Retinal pigment epithelial cell (primary cell): ENCODE measurements around the gene F7.
"Not testable (repeated sequence)": the region's sequence is repeated elsewhere in the genome, so short reads cannot be mapped to it uniquely, and the experiment has no call there.

Source experiments
- DNase-seq: peaks from one replicate; pipeline ENCODE4 v3.0.0-alpha.2; 2010; ENCODE audit warnings: low read depth
- H3K4me3 ChIP-seq: 2 replicates; pipeline ENCODE4 v1.5.1; 2011; ENCODE audit warnings: mild to moderate bottlenecking, low read length, control low read depth, moderate library complexity
- TF ChIP-seq, protein P1 (sequence below): conservative IDR thresholded peaks from 2 replicates; pipeline ENCODE4 v1.5.1; 2011; ENCODE audit warnings: low read depth, low read length, control low read depth, inconsistent platforms

The F7 gene

DNA sequence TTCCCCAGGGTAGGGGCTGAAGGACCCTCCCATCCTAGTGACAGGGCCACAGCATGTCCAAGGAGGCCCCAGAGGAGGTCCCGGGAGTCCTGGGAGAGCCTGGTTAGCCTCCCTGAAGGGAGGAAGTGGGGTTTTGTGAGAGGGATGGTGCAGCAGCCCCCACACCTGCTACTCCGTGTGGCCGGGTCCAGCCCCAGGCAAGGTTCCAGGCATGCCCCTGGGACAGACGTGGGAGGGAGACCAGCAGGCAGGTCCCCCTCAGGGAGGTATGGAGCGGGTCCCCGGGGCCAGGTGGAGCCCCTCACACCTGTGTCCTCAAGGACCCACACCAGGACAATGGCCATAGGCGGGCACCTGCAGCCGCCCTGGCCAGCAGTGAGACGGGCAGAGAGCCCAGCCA lies 1.9 kb upstream of the F7 start:
- H3K4me3 ChIP-seq = no peak overlapping the region
- no peak for DNase-seq
- TF ChIP-seq, protein P1, sequence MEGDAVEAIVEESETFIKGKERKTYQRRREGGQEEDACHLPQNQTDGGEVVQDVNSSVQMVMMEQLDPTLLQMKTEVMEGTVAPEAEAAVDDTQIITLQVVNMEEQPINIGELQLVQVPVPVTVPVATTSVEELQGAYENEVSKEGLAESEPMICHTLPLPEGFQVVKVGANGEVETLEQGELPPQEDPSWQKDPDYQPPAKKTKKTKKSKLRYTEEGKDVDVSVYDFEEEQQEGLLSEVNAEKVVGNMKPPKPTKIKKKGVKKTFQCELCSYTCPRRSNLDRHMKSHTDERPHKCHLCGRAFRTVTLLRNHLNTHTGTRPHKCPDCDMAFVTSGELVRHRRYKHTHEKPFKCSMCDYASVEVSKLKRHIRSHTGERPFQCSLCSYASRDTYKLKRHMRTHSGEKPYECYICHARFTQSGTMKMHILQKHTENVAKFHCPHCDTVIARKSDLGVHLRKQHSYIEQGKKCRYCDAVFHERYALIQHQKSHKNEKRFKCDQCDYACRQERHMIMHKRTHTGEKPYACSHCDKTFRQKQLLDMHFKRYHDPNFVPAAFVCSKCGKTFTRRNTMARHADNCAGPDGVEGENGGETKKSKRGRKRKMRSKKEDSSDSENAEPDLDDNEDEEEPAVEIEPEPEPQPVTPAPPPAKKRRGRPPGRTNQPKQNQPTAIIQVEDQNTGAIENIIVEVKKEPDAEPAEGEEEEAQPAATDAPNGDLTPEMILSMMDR = no peak

DNA sequence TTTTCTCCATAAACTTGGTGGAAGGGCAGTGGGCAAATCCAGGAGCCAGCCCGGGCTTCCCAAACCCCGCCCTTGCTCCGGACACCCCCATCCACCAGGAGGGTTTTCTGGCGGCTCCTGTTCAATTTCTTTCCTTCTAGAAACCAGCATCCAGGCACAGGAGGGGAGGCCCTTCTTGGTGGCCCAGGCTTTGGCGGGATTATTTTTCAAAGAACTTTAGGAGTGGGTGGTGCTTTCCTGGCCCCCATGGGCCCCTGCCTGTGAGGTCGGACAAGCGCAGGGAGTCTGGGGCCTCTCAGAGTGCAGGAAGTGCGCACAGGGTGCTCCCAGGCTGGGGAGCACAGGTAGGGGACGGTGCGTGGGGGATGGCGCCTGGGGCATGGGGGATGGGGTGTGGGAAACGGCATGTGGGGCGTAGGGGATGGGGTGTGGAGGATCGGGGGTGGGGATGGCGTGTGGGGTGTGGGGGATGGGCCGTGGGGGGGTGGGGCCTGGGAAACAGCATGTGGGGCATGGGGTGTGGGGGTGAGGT lies 396 bp downstream of the F7 start:
- TF ChIP-seq, protein P1 = no peak
- DNase-seq = no peak

DNA sequence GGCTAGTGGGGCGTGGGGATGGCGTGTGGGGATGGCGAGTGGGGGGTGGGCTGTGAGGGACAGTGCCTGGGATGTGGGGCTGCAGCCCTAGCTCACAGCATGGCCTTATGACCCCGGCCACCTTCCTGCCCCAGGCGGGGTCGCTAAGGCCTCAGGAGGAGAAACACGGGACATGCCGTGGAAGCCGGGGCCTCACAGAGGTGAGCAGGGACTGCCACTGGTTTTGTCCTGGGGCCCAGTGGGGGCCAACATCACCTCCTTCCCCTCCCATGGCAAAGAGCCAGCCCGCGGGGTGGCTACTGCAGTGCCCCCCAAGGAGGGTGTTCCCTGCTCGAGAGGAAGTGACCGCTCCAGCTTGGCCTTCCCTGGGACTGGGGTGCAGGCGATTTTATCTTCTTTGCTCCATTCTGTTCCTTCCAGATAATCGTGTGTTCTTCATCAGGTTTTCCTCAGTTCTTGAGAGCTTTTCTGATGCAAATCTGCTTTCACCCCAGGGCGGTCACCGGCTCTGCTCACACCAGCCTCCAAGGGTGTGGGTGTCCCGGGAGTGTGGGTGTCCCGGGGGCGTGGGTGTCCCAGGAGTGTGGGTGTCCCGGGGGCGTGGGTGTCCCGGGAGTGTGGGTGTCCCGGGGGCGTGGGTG lies 1.2 kb downstream of the F7 start:
- DNase-seq = no peak
- H3K4me3 ChIP-seq = no peak overlapping the region
- TF ChIP-seq, protein P1 = no peak

More for the DNA sequence above, 396 bp downstream of the F7 start:
- no peak overlapping the region for H3K4me3 ChIP-seq

DNA sequence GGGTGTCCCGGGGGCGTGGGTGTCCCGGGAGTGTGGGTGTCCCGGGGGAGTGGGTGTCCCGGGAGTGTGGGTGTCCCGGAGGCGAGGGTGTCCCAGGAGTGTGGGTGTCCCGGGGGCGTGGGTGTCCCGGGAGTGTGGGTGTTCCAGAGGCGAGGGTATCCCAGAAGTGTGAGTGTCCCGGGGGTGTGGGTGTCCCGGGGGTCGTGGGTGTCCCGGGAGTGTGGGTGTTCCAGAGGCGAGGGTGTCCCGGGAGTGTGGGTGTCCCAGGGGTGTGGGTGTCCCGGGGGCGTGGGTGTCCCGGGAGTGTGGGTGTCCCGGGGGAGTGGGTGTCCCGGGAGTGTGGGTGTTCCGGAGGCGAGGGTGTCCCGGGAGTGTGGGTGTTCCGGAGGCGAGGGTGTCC lies 2.9 kb downstream of the F7 start:
- not testable (repeated sequence) for DNase-seq, H3K4me3 ChIP-seq

DNA sequence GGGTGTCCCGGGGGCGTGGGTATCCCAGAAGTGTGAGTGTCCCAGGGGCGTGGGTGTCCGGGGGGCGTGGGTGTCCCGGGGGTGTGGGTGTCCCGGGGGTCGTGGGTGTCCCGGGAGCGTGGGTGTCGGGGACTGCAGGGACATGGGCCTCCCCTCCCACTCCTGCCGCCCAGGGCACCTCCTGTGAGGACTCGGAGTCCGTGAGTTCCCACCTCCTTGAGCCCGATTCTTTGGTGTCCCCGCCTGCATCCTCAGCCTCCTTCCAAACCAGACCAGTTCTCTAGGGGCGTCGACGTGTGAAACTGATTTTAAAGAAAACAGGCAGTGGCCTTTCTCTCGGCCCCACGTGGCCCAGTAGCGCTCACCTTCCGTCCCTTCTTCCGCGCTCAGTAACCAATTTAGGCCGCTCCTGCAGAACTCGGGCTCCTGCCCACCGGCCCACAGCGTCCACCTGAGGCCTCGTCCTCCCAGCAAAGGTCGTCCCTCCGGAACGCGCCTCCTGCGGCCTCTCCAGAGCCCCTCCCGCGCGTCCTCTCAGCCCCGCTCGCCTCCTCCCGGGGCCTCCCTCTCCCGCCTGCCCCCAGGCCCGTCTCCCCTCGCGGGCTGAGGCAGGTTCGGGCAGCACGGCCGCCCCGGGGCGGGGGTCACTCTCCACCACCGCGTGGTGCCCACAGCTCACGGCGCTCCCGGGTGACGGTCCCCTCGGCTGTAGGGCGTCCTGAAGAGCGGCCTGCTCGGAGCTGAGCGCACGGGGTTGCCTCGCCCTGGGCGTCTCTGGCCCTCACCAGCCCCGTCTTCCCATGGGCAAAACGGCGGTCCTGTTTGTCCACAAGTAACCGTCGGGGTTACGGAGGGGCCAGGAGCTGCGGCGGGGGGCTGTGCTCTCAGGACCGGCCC lies 3.8 kb downstream of the F7 start:
- TF ChIP-seq, protein P1 = no peak
- no peak for DNase-seq
- no peak overlapping the region for H3K4me3 ChIP-seq

DNA sequence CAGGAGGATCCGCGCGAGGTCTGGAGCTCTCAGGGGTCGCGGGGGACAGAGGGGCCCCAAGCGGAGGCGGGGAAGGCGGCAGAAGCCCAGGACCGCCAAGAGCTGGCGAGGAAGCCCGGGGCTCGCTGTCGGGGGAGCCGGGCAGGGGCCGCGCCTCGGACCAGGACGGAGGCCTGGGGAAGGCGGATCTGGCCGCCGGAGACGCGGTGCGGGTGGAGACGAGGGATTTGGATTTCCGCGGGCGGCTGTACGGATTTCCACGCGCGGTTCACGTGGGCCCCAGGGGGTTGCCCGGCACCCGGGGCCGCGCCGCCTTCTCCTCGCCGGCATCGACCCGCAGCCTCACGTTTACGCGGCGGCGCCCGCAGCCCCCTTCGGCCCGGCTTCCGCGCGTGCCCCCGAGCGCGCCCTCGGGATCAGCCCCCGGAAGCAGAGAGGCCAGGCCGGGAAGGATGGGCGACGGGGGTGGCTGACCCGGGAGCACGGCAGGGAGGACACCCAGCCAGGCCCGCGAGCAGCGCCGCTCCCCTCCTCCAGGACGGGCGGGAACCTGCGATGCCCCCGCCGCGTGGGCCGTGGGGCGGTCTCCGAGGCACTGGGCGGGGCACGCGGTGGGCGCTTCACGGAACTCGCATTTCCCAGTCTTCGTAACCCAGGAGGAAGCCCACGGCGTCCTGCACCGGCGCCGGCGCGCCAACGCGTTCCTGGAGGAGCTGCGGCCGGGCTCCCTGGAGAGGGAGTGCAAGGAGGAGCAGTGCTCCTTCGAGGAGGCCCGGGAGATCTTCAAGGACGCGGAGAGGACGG lies 4.7 kb downstream of the F7 start:
- no peak for DNase-seq
- TF ChIP-seq, protein P1 = no peak
- no peak overlapping the region for H3K4me3 ChIP-seq

DNA sequence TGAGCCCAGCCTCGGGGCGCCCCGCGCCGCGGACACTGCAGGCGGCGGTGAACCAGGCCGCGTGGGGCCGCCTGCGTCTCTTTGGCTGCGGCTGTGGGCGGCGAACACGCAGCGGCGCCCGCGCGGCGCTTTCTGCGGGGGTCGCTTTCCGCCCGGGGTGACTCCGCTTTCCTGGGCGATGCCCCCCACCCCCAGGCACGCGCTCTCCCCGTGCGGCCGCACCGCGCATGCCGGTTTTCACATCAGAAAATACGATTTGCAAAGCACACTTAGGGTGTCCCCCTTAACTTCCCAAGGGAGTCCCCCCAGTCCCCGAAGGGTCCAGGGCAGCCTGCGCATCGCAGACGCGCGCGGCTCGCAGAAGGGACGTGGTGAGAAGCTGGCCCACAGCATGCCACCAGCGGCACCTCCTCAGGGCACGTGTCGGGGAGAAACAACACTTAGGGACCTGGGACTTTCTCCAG lies 5.3 kb downstream of the F7 start:
- no peak for DNase-seq
- H3K4me3 ChIP-seq = no peak overlapping the region
- TF ChIP-seq, protein P1 = no peak

DNA sequence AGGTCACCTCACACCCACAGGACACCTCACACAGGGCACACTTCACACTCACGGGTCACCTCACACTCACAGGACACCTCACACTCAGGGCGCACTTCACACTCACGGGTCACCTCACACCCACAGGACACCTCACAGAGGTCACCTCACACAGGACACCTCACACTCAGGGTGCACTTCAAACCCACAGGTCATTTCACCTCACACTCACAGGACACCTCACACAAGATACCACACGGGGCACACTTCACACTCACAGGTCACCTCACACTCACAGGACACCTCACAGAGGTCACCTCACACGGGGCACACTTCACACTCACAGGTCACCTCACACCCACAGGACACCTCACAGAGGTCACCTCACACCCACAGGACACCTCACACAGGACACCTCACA lies 6.2 kb downstream of the F7 start:
- not testable (repeated sequence) for DNase-seq, H3K4me3 ChIP-seq

DNA sequence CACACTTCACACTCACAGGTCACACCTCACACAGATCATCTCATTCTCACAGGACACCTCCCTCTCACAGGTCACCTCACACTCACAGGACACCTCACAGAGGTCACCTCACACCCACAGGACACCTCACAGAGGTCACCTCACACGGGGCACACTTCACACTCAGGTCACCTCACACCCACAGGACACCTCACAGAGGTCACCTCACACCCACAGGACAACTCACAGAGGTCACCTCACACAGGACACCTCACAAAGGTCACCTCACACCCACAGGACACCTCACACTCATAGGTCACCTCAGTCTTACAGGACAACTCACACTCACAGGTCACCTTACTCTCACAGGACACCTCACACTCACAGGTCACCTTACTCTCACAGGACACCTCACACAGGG lies 6.9 kb downstream of the F7 start:
- DNase-seq, H3K4me3 ChIP-seq: not testable (repeated sequence)
